ENCODE data around the gene MANSC1.

MANSC1 gene

DNA sequence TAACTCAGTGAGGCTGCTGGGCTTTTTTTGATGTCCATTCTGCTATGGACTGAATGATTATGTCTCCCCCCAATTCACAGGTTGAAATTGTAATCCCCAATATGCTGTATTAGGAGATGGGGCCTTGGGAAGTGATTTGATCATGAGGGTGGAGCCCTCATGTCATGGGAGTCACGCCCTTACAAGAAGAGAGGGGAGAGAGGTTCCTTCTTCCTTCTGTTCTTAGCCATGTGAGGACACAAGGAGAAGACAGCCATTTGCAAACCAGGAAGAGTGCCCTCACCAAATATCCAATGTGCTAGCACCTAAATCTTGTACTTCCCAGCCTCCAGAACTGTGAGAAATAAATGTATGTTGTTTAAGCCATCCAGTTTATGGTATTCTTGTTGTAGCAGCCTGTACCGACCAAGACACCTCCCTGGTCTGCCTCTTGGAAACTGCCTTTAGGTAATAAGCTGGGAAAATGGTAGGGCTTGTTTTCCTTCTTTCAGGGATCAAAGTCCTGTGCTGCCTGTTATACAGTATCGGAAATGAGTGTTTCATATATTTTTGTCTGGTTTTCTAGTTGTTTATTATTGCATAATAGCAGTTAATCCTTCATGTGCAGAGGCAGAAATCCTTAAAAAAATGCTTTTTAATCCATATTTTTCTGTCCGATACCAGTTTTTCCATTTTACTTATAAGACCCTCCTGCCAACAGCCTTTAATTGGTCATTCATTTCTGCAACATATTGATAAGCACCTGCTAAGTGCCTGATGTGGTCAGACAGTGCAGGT, 23.1 kb upstream of the MANSC1 start:
- TF ChIP-seq, protein P1, sequence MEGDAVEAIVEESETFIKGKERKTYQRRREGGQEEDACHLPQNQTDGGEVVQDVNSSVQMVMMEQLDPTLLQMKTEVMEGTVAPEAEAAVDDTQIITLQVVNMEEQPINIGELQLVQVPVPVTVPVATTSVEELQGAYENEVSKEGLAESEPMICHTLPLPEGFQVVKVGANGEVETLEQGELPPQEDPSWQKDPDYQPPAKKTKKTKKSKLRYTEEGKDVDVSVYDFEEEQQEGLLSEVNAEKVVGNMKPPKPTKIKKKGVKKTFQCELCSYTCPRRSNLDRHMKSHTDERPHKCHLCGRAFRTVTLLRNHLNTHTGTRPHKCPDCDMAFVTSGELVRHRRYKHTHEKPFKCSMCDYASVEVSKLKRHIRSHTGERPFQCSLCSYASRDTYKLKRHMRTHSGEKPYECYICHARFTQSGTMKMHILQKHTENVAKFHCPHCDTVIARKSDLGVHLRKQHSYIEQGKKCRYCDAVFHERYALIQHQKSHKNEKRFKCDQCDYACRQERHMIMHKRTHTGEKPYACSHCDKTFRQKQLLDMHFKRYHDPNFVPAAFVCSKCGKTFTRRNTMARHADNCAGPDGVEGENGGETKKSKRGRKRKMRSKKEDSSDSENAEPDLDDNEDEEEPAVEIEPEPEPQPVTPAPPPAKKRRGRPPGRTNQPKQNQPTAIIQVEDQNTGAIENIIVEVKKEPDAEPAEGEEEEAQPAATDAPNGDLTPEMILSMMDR (IDR thresholded peaks at IDR 0.05): no peak

DNA sequence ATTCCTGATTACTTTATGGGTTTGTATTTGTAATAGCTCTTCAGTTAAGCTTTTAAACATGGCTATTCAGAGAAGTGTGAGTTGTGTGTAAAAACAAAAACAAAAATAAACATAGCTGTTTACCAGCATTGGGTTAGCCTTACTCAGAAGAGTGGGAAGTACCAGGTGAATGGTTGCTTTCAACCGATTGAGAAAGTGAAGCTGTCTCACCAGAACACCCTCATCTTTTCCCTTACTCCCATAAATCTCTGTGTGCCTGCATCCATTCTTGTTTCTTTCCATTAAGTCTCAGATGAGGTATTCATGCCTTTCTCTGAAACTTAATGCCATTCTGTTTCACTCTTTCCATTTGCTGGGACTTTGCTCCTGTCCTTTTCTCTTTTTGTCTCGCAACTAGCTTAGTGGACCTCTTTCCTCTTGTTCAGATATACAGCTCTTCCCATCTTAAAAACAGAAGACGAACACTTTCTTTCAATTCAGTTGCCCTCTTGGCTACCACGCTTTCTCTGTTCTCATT, 17.5 kb upstream of the MANSC1 start:
- TF ChIP-seq, protein P1 (IDR thresholded peaks at IDR 0.05): no peak

DNA sequence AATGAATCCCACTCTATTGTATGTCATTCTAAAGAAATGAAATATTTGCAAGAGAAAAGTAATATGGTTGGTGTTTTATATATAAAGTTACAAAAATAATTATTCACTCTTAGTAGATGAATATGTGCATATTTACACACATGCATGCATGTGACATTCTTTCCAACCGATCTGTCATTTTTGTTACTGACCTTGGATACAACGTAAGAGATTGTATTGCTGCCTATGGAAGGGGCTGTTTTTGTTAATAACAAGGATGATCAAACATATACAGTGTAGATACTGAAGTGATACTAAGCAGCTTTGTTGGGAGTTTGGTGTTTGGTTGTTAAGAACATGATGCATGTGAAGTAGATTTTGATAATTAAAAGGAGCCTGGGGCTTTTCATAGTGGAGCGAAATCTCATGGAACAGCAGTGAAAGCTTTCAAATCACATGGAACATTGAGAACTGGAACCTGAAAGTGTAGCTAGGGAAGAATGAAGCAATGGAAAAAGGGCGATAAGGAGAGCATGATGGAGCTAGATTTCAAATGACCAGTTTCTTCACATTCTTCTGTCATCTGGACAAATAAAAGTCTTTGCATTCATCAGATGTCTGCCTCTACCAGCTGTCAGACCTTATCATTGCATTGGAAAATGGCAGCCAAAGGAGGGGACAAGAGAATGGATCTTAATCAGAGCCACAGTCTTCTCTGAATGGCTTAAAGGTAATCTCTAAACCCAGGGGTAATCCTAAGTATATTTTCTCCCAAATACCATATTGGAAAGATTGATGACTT, 16.8 kb upstream of the MANSC1 start:
- TF ChIP-seq, protein P1 (IDR thresholded peaks at IDR 0.05): no peak

DNA sequence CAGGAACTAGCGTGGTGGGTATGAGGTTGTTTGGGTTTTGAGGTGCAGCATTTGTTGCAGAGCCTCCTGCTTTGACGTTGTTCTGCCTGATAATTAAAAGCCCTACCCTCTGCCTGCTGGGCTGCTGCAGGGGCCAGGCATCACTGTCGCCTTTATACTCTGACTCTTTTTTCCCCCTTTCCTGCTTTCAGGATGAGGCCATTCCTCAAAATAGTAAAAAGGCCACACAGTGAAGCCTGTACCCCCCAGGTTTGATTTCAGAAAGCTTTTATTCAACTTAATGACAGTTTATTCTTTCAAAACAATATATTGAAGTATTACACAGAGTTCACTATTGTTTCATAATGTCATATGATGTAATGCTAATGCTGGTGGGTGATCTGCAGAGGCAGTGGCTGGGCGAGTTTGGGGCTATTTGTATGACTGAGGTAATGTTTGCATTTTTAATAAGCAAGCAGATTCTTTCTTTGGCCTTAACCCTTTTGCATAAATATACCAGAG, 15.9 kb upstream of the MANSC1 start:
- TF ChIP-seq, protein P1 (IDR thresholded peaks at IDR 0.05): no peak

DNA sequence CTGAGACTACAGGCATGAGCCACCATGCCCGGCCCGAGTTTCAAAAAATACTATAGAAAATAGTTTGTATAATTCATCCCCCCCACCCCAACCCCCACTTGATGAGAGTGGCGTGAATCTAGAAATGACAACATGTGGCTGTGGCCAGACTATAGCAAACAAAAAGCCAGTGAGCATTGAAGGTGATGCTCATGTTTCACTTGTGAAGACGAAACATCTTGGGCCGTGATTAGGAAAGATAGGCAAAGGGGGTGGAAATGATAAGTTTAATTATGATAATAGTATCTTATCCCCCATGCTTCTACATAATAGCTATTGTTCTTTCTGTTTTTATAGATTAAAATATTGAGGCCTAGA, 15.4 kb upstream of the MANSC1 start:
- TF ChIP-seq, protein P1 (IDR thresholded peaks at IDR 0.05): no peak

DNA sequence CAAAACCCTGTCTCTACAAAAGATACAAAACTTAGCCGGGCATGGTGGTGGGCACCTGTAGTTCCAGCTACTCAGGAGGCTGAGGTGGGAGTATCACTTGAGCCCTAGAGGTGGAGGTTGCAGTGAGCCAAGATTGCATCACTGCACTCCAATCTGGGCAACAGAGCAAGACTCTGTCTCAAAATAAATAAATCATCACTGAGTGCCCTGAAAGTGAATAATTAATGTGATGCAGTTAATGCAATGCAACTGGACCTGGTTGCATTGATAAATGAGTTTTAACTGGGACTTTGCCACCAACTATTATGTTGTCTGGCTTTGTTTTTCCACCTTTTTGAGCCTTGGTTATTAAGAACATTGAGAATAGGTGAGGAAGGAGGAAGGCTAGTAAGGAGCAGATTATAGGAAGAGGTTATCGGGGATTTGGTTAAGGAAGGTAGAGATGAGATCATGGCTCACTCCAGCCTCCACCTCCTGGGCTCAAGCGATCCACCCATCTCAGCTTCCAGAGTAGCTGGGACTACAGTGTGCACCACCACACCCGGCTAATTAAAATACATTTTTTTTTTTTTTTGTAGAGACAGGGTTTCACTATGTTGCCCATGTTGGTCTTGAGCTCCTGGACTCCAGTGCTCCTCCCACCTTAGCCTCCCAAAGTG, 14.9 kb upstream of the MANSC1 start:
- TF ChIP-seq, protein P1 (IDR thresholded peaks at IDR 0.05): no peak

DNA sequence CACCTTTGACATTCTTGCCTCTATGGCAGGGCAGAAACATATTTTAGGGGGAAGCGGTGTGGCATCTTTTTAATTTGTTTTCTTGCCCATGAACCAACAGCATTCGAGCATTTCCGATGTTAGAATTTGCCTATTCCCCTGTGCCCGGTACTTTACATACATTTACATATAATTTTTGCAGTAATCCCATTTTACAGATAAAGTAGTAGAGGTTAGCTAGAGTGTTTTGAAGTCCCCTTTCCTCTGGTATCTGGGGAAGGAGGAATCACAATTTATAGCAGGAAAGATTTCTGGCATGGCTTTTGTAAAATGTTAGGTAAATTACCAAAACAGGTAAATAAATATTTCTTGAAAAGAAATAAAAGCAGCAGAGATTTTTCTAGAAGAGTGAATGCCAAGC, 8.5 kb upstream of the MANSC1 start:
- TF ChIP-seq, protein P1 (IDR thresholded peaks at IDR 0.05): no peak
